OCI-LY7 (cell line): Measurements from ENCODE around the gene USPL1.
"Not testable (repeated sequence)": the region's sequence is repeated elsewhere in the genome, so short reads cannot be mapped to it uniquely, and the experiment has no call there.

Source experiments
- EZH2phosphoT487 ChIP-seq: fragments of 200-600 bp; sonication (generic); IDR thresholded peaks from 2 replicates; pipeline ENCODE4 v1.6.1; 2018; ENCODE audit warnings: low read depth, borderline replicate concordance, mild to moderate bottlenecking, mixed run types, antibody characterized with exemption, low read length, moderate library complexity, mixed read lengths
- TF ChIP-seq, protein P1 (sequence below): fragments of 200-600 bp; sonication (generic); conservative IDR thresholded peaks from 2 replicates; pipeline ENCODE4 v1.5.1; 2014; ENCODE audit warnings: mild to moderate bottlenecking, antibody characterized with exemption, low read length, moderate library complexity, mixed read lengths

- TF ChIP-seq, protein P1, sequence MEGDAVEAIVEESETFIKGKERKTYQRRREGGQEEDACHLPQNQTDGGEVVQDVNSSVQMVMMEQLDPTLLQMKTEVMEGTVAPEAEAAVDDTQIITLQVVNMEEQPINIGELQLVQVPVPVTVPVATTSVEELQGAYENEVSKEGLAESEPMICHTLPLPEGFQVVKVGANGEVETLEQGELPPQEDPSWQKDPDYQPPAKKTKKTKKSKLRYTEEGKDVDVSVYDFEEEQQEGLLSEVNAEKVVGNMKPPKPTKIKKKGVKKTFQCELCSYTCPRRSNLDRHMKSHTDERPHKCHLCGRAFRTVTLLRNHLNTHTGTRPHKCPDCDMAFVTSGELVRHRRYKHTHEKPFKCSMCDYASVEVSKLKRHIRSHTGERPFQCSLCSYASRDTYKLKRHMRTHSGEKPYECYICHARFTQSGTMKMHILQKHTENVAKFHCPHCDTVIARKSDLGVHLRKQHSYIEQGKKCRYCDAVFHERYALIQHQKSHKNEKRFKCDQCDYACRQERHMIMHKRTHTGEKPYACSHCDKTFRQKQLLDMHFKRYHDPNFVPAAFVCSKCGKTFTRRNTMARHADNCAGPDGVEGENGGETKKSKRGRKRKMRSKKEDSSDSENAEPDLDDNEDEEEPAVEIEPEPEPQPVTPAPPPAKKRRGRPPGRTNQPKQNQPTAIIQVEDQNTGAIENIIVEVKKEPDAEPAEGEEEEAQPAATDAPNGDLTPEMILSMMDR = not testable (repeated sequence)
- TF ChIP-seq EZH2phosphoT487 = not testable (repeated sequence)
These were observed 33.9 kb downstream of the USPL1 start for GRCh38 chr13:30651648-30652047.
